ENCODE data around the gene FNIP2. TPM values are rescaled to one million over a fixed set of nuclear protein-coding genes. Genes with fewer than 3 reads are reported as not detected.

FNIP2 gene
- total RNA-seq, 1 donor from 2014 or later, result 30.5 TPM

- no peak overlapping the region for H3K4me3 Mint-ChIP-seq
- H3K4me1 Mint-ChIP-seq, result no peaks in the 10 kb centered on the region
- no peak overlapping the region for H3K27ac Mint-ChIP-seq (ENCODE audit: unreplicated experiment)
- H3K9me3 Mint-ChIP-seq, result no peaks in the 10 kb centered on the region
- H3K27me3 Mint-ChIP-seq (ENCODE audit: low read depth), result no peaks in the 10 kb centered on the region
- TF ChIP-seq CTCF (conservative IDR thresholded peaks at IDR 0.05), result no peak
- H3K36me3 Mint-ChIP-seq (ENCODE audit: low read depth), result peaks cover 11% of the 10 kb centered on the region
- no peak for DNase-seq (ENCODE audit: low read depth, low spot score)
These were observed 92.5 kb downstream of the FNIP2 start for GRCh38 chr4:158861281-158861680.

DNA sequence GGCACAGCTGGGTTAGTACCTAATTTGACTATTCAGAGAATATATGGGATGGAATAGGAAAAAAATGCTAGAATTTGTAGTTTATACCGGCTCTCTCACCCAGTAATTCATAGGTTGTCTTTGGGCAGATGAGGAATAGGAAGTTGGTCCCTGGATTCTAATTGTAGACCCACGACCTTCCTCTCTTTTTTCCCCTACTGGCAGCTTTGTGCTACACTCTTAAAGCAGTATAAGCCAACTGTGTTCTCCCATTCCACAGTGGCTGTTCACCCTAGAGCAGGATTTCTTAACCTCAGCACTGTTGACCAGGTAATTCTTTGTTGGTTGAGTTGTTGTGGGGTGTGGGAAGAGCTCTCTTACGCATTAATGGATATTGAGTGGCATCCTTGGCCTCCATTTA is 92.9 kb downstream of the FNIP2 start:
- H3K36me3 Mint-ChIP-seq (ENCODE audit: low read depth), result peaks cover 11% of the 10 kb centered on the region
- no peak for DNase-seq (ENCODE audit: low read depth, low spot score)

DNA sequence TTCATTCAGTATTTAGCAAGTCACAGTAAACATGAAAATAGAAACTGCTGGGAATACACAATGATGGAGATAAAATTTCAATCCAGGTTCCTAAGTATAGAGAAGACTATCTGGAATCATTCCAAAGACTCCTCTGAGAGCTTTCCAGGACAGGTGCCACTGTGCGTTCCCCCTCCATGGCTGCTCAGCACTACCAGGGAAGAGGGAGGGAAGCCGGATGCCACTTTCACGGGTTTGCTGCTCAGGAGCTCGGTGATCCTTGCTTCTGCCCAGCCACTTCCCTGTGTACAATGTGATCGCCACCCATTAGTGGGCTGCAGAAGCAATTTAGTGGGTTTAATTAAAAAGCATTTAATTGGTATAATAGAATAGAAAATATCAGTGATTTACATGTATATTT is 94.5 kb downstream of the FNIP2 start:
- Mint-ChIP-seq H3K27ac (ENCODE audit: unreplicated experiment) (no peak overlapping the region), H3K9me3 (no peaks in the 10 kb centered on the region), H3K36me3 (ENCODE audit: low read depth) (peaks cover 14% of the 10 kb centered on the region), H3K4me1 (no peaks in the 10 kb centered on the region), H3K4me3 (no peak overlapping the region), H3K27me3 (ENCODE audit: low read depth) (no peaks in the 10 kb centered on the region)
- no peak for DNase-seq (ENCODE audit: low read depth, low spot score)
- no peak for TF ChIP-seq CTCF (conservative IDR thresholded peaks at IDR 0.05)

More for the DNA sequence above, 92.9 kb downstream of the FNIP2 start:
- H3K4me1 Mint-ChIP-seq, result no peaks in the 10 kb centered on the region
- no peak for TF ChIP-seq CTCF (conservative IDR thresholded peaks at IDR 0.05)
- no peak overlapping the region for H3K4me3 Mint-ChIP-seq
- no peaks in the 10 kb centered on the region for H3K27me3 Mint-ChIP-seq (ENCODE audit: low read depth)
- H3K27ac Mint-ChIP-seq (ENCODE audit: unreplicated experiment), result no peak overlapping the region
- no peaks in the 10 kb centered on the region for H3K9me3 Mint-ChIP-seq

DNA sequence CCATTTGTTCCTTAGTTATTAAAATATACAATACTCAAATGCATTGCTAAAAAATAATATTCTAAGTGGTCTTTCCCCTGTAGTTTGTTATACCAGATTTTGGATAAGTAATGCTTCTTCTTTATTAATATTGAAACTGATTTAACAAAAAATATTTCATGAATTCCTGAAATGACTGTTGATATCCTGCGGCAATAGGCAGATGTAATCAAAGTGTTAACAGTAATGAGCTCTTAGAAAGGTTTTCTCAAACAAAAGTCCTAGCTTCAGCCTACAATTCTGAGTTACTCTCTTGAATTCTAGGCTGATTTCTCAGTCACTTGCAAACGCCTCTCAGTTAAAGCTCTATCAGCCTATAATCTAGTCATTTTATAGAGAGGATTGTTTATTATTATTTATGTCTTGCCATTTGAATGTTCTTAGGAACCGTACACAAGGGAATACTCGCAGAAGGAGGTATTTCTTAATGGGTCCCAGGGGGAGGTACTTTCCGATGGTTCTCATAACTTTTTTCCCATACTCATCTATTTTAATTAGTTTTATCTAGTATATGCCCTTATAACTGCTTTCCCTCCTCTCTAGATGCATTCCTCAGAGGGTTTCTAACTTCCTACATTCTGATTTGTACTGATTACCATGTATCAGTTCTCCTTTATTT is 96.8 kb downstream of the FNIP2 start:
- H3K4me3 Mint-ChIP-seq, result no peak overlapping the region

GRCh38 chr4:158869001-158869400 is 100.2 kb downstream of the FNIP2 start:
- no peak for TF ChIP-seq CTCF (conservative IDR thresholded peaks at IDR 0.05)
- Mint-ChIP-seq H3K27me3 (ENCODE audit: low read depth) (no peaks in the 10 kb centered on the region), H3K36me3 (ENCODE audit: low read depth) (peaks cover 3% of the 10 kb centered on the region), H3K9me3 (no peaks in the 10 kb centered on the region), H3K4me1 (peaks cover 29% of the 10 kb centered on the region), H3K27ac (ENCODE audit: unreplicated experiment) (no peak overlapping the region), H3K4me3 (no peak overlapping the region)
- no peak for DNase-seq (ENCODE audit: low read depth, low spot score)

More for the DNA sequence above, 96.8 kb downstream of the FNIP2 start:
- DNase-seq (ENCODE audit: low read depth, low spot score), result no peak
- TF ChIP-seq CTCF (conservative IDR thresholded peaks at IDR 0.05), result no peak
- H3K9me3 Mint-ChIP-seq, result no peaks in the 10 kb centered on the region
- H3K27me3 Mint-ChIP-seq (ENCODE audit: low read depth), result no peaks in the 10 kb centered on the region
- H3K36me3 Mint-ChIP-seq (ENCODE audit: low read depth), result peaks cover 8% of the 10 kb centered on the region
- no peak overlapping the region for H3K27ac Mint-ChIP-seq (ENCODE audit: unreplicated experiment)
- peaks cover 9% of the 10 kb centered on the region for H3K4me1 Mint-ChIP-seq
